Fibroblast of skin of abdomen (primary cell): ENCODE measurements around the gene DEK.
"Not testable (repeated sequence)": the region's sequence is repeated elsewhere in the genome, so short reads cannot be mapped to it uniquely, and the experiment has no call there.

ENCODE experiments used
- DNase-seq: peaks from one replicate; pipeline ENCODE4 v3.0.0-alpha.2; 2013

DEK gene

GRCh38 chr6:18237167-18237566 lies 27.2 kb downstream of the DEK start:
- DNase-seq: no peak

- DNase-seq: no peak
Measured at GRCh38 chr6:18235524-18235923, 28.8 kb downstream of the DEK start.

DNA sequence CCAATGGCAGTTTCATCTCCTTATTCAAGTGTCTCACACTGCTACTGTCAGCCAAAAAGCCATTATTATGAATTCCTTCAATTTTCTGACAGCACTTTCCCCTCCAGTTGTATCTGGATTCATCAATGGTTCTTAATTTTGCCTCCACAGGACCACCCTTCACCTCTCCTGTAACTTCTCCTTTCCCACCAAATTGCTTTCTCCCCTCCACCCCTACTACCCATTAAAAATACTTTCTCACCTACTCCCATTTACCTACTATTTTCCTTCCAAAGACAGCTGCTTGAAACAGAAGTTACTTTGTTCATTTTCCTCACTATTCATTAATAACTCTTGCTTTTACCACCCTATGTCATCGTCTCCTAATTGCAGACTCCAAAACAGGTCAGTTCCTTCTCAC lies 29.8 kb downstream of the DEK start:
- DNase-seq: no peak

DNA sequence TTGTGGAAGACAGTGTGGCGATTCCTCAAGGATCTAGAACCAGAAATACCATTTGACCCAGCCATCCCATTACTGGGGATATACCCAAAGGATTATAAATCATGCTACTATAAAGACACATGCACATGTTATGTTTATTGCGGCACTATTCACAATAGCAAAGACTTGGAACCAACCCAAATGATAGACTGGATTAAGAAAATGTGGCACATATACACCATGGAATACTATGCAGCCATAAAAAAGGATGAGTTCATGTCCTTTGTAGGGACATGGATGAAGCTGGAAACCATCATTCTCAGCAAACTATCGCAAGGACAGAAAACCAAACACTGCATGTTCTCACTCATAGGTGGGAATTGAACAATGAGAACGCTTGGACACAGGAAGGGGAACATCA lies 30.6 kb downstream of the DEK start:
- not testable (repeated sequence) for DNase-seq

DNA sequence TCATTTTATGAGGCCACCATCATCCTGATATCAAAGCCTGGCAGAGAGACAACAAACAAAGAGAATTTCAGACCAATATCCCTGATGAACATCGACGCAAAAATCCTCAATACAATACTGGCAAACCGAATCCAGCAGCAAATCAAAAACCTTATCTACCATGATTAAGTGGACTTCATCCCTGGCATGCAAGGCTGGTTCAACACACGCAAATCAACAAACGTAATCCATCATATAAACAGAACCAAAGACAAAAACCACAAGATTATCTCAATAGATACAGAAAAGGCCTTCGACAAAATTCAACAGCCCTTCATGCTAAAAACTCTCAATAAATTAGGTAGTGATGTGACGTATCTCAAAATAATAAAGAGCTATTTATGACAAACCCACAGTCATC lies 32.5 kb downstream of the DEK start:
- not testable (repeated sequence) for DNase-seq

DNA sequence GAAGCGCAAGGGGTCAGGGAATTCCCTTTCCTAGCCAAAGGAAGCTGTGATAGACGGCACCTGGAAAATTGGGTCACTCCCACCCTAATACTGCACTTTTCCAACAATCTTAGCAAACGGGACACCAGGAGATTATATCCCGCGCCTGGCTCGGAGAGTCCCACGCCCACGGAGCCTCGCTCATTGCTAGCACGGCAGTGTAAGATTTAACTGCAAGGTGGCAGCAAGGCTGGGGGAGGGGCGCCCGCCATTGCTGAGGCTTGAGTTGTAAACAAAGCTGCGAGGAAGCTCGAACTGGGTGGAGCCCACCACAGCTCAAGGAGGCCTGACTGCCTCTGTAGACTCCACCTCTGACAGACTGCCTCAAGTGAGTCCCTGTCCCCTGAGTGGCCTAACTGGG lies 35.7 kb downstream of the DEK start:
- not testable (repeated sequence) for DNase-seq

DNA sequence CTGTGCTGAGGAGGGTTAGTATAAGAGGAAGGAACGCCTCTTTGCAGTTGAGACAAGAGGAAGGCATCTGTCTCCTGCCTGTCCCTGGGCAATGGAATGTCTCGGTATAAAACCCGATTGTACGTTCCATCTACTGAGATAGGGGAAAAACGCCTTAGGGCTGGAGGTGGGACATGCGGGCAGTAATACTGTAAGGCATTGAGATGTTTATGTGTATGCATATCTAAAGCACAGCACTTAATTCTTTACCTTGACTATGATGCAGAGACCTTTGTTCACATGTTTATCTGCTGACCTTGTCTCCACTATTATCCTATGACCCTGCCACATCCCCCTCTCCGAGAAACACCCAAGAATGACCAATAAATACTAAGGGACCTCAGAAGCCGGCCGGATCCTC lies 37.2 kb downstream of the DEK start:
- DNase-seq: not testable (repeated sequence)

- DNase-seq: peak; percentile 96
Measured at GRCh38 chr6:18226451-18227105, 37.8 kb downstream of the DEK start.

- DNase-seq: no peak
Measured at GRCh38 chr6:18221288-18221615, 43.1 kb downstream of the DEK start.

DNA sequence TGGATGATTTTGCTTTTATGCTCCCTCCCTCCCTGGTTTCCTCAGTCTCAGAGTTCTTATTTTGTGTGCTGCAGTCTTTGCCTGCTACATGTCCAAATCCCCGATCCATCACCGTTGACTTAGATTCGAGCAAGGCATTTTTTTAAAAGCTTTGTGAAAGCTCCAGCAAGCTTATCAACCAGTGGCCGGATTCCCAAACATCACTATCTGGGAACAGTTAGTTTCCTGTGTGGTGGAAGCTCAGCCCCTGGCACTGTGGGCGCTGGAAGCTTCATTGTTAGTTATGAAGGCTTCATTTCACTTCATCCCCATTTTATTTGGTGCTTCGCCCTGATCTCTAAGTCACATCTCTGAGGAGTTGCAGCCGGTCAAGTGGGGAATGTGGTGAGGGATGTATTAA lies 44.7 kb downstream of the DEK start:
- DNase-seq: no peak

DNA sequence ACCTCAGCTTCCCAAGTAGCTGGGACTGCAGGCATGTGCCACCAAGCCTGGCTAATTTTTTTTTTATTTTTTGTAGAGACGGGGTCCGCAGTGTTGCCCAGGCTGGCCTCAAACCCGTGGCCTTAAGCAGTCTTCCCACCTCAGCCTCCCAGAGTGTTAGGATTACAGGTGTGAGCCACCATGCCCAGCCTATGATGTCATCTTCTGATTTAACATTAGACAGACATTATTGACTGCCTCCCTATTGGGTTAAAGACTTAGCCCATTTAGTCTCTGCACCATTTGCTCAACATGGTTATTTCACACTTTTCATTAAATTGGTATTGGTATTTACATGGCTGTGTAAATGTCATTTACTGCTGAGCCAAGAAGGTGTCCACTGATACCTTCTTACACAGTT lies 46.1 kb downstream of the DEK start:
- no peak for DNase-seq

DNA sequence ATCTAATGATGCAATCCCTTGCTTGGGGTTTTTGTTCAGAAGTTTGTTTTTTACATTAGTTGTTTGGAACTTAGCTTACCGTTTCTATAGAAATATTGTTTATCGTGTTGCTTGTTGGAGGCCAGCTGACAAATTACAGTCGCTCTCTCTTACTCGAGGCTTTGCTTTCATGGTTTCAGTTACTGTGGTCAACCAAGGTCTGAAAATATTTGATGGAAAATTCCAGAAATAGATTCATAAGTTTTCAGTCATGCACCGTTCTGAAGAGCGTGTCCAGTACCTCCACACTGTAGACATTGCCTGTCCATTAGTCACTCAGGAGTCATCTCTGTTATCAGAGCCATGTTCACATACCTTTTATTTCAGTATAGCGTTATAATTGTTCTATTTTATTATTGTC lies 47.9 kb downstream of the DEK start:
- DNase-seq: peak; percentile 79

DNA sequence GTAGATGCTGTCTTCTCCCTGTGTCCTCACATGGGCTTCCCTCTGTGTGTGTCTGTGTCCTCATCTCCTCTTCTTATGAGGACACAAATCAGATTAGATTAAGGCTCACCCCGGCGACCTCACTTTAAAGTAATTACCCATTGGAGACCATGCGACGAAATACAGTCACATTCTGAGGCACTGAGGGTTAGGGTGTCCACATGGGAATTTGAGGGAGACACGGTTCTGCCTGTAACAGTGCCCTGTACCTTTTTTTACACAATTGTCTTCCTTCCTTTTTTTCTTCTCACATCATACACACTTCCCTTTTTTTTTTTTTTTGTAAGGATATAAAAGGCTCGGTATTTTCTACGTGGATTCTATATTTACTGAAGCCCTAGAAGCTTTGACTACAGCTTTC lies 48.9 kb downstream of the DEK start:
- no peak for DNase-seq

DNA sequence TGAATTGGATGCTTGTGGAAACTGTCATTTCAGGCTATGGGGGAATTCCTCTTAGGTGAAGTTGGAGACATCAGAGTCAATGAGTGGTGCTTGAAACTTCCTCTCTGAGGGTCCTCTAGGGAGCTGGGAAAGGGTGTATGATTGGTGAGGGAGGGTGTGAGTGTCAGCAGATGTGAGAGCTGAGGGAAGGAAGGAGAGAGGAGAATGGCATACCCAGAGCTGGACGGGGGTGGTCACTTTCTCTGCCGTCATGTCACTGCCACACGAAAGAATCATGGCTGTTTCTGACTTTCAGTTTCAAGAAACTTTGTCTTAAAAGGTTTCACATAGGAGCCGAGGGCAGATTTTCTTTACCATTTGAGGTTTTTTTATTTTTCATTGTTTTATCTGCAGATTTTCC lies 50.3 kb downstream of the DEK start:
- no peak for DNase-seq

GRCh38 chr6:18213439-18213838 lies 50.9 kb downstream of the DEK start:
- DNase-seq: no peak

DNA sequence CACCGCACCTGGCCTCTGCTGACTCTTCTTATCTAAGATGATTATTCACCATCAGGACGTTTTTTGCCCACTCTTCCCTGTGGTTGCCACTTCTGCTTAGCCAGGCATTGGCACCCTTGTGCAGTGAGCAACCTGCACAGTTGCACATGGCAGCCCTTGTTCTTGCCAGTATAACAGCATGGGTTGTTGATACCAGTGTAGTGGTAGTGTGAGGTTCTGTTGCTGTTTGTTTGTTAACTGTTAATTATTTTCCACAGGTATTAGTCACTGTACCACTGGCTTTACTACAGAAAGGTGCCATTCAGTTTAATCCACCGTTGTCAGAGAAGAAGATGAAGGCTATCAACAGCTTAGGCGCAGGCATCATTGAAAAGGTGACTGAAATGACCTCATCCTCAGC lies 52.1 kb downstream of the DEK start:
- DNase-seq: no peak

DNA sequence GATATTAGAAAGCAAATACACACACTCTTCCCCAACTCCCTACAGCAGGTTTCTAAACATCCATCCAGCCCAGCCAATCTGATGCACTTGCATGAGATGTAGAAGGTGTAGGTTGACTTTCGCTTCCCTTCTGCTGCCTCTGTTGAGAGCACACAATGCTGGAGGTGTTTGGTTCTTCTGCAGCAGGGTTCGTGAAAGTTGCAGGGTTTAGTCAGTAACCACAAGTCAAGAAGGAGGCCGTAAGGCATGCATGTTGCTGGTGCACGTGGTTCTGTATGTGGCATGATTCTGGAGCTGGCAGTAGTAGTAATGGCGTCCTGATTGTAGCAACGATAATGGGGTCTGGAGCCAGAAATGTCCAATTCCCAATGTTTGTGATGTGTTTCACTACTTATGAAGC lies 53.0 kb downstream of the DEK start:
- DNase-seq: no peak

DNA sequence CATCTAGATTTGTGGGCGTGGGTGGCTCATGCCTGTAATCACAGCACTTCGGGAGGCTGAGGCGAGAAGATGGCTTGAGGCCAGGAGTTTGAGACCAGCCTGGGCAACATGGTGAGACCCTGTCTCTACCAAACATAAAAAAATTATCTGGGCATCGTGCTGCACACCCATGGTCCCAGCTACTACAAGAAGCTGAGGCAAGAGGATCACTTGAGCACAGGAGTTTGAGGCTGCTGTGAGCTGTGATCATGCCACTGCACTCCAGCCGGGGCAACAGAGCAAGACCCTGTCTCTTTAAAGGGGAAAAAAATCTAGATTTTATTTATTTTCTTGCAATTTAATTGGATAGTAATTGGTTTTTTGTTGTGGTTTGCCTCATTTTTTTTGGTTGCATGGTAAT lies 53.6 kb downstream of the DEK start:
- no peak for DNase-seq

- DNase-seq: no peak
Measured at GRCh38 chr6:18209539-18210197, 54.7 kb downstream of the DEK start.

- DNase-seq: not testable (repeated sequence)
Measured at GRCh38 chr6:18208778-18209177, 55.6 kb downstream of the DEK start.

GRCh38 chr6:18207949-18208348 lies 56.4 kb downstream of the DEK start:
- no peak for DNase-seq

GRCh38 chr6:18207438-18207837 lies 56.9 kb downstream of the DEK start:
- DNase-seq: no peak

GRCh38 chr6:18206591-18206990 lies 57.7 kb downstream of the DEK start:
- DNase-seq: no peak

DNA sequence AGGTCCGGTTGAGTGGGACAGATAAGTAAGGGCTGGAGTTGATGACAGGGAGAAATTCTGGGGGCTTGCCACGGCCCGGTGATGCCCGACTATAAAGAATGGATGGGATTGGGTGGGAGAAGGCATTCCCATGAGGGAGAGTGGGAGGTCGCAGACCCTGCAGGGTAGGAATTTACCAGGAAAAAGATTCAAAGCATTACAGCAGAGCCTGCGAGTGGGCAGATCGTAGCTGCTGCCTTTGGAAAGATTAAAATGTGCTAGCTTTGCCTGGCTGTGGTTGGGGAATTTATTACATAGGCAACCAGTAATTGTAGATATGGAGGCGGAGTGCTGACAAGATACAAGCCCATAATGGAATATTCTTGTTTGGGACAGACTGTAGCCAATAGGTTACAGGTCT lies 59.6 kb downstream of the DEK start:
- DNase-seq: no peak

DNA sequence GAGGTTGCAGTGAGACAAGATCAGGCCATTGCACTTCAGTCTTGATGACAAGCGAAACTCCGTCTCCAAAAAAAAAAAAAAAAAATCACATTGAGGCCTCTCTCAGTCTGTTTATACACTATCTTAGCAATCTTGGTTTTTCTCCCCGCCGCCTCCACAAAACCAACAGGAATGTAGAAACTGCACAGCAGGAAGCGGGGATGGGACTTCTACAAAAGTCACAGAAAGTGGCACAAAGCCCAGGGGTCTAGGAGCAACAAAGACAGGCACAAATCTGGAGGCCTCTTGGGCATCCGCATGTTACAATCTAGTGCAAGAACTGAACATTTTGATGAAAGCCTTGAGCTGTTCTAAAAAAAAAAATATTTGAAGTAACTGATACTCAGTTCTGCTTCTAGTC lies 60.5 kb downstream of the DEK start:
- DNase-seq: peak; percentile 24
